Measurements from ENCODE around the gene NOVA2. TPM values are rescaled to one million over a fixed set of nuclear protein-coding genes. Genes with fewer than 3 reads are reported as not detected.
"Not testable (repeated sequence)": the region's sequence is repeated elsewhere in the genome, so short reads cannot be mapped to it uniquely, and the experiment has no call there.

NOVA2 gene
- total RNA-seq, 6 donors from 2014 or later: 4.7 to 19.0 (median 13.9) TPM

DNA sequence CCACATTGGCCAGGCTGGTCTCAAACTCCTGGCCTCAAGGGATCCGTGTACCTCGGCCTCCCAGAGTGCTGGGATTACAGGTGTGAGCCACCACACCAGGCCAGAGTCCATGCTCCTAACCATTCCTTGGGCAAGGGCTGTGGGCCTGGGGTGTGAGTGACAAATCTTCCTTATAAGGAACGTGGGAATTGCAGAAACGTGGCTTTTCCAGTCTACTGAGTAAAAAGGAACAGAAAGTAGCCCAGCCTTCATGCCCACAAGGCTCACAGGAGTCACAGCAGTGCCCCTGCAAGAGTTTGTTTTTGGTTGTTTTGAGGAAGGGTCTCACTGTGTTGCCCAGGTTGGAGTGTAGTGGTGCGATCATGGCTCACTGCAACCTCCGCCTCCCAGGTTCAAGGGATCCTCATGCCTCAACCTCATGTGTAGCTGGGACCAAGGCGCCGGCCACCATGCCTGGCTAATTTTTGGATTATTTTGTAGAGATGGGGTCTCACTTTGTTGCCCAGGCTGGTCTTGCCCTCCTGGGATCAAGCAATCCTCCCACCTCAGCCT is 76.3 kb downstream of the NOVA2 start:
- TF ChIP-seq POLR2A (IDR thresholded peaks at IDR 0.05) (no peak), POLR2AphosphoS5 (IDR thresholded peaks at IDR 0.05) (no peak), CTCF (IDR thresholded peaks at IDR 0.05) (no peak), EP300 (IDR thresholded peaks at IDR 0.05) (no peak)
- DNase-seq: no peak
- ATAC-seq (ENCODE audit: low FRiP score in 2 of 2): no peak
- H3K36me3 ChIP-seq: peaks cover 0 to 40% (median 26%) of the 10 kb centered on the region in 4 donors
- no peak overlapping the region for H3K4me3 ChIP-seq
- H3K27me3 ChIP-seq: no peaks in the 10 kb centered on the region
- no peaks in the 10 kb centered on the region for H3K9me3 ChIP-seq
- 92% methylated on average over 8 of the region's 8 CpGs for WGBS, 2 donors
- no peak overlapping the region for H3K27ac ChIP-seq
- H3K4me1 ChIP-seq: peaks cover 7 to 25% (median 12%) of the 10 kb centered on the region in 4 donors

- Histone ChIP-seq H3K36me3 (peaks cover 0 to 45% (median 28%) of the 10 kb centered on the region in 4 donors), H3K4me1 (peaks cover 3 to 12% (median 4%) of the 10 kb centered on the region in 4 donors)
- not testable (repeated sequence) for DNase-seq; H3K4me3 ChIP-seq; H3K9me3 ChIP-seq; H3K27me3 ChIP-seq; ATAC-seq (ENCODE audit: low FRiP score in 2 of 2); H3K27ac ChIP-seq
- WGBS, 2 donors: 92 to 94% methylated on average over 12 of the region's 12 CpGs
Measured at GRCh38 chr19:45895983-45896599, 77.6 kb downstream of the NOVA2 start.

GRCh38 chr19:45895519-45895972 is 78.1 kb downstream of the NOVA2 start:
- TF ChIP-seq CTCF (IDR thresholded peaks at IDR 0.05) (no peak), POLR2AphosphoS5 (IDR thresholded peaks at IDR 0.05) (no peak)
- ATAC-seq (ENCODE audit: low FRiP score in 2 of 2) (no peak), DNase-seq (no peak)
- H3K4me1 ChIP-seq: peaks cover 0 to 7% (median 0%) of the 10 kb centered on the region in 4 donors
- WGBS, 2 donors: 81 to 89% methylated on average over 9 of the region's 9 CpGs
- H3K27me3 ChIP-seq: no peaks in the 10 kb centered on the region
- H3K36me3 ChIP-seq: peaks cover 0 to 50% (median 30%) of the 10 kb centered on the region in 4 donors
- no peak overlapping the region for H3K27ac ChIP-seq
- no peak overlapping the region for H3K4me3 ChIP-seq
- H3K9me3 ChIP-seq: no peaks in the 10 kb centered on the region

GRCh38 chr19:45890877-45891276 is 82.8 kb downstream of the NOVA2 start:
- no peak for ATAC-seq (ENCODE audit: low FRiP score in 2 of 2)
- H3K27ac ChIP-seq: no peak overlapping the region
- DNase-seq: peak in 1 of 2 donors; percentile 69
- H3K9me3 ChIP-seq: no peaks in the 10 kb centered on the region
- peaks cover 0 to 30% (median 12%) of the 10 kb centered on the region in 4 donors for H3K36me3 ChIP-seq
- TF ChIP-seq EP300 (IDR thresholded peaks at IDR 0.05): no peak
- TF ChIP-seq CTCF (IDR thresholded peaks at IDR 0.05): no peak
- TF ChIP-seq POLR2A (IDR thresholded peaks at IDR 0.05): no peak
- TF ChIP-seq POLR2AphosphoS5 (IDR thresholded peaks at IDR 0.05): no peak
- WGBS, 2 donors: 92 to 100% methylated on average over 1 to 17 of the region's 17 CpGs
- H3K4me1 ChIP-seq: peaks cover 0 to 11% (median 9%) of the 10 kb centered on the region in 4 donors
- H3K4me3 ChIP-seq: no peak overlapping the region
- H3K27me3 ChIP-seq: no peaks in the 10 kb centered on the region

- Histone ChIP-seq H3K36me3 (peaks cover 0 to 24% (median 6%) of the 10 kb centered on the region in 4 donors), H3K27me3 (no peaks in the 10 kb centered on the region), H3K4me3 (no peak overlapping the region), H3K4me1 (peaks cover 11 to 24% (median 19%) of the 10 kb centered on the region in 4 donors), H3K27ac (no peak overlapping the region), H3K9me3 (no peaks in the 10 kb centered on the region)
- DNase-seq: no peak
- ATAC-seq (ENCODE audit: low FRiP score in 2 of 2): no peak
- TF ChIP-seq CTCF (IDR thresholded peaks at IDR 0.05): no peak
- TF ChIP-seq EP300 (IDR thresholded peaks at IDR 0.05): no peak
- no peak for TF ChIP-seq POLR2A (IDR thresholded peaks at IDR 0.05)
- TF ChIP-seq POLR2AphosphoS5 (IDR thresholded peaks at IDR 0.05): no peak
- WGBS, 2 donors: 72 to 74% methylated on average over 6 of the region's 6 CpGs
Measured at GRCh38 chr19:45889210-45889885, 84.3 kb downstream of the NOVA2 start.
